Ovary (tissue), 10 donors: Measurements from ENCODE around the gene POU5F1. TPM values are rescaled to one million over a fixed set of nuclear protein-coding genes. Genes with fewer than 3 reads are reported as not detected.
"Not testable (repeated sequence)": the region's sequence is repeated elsewhere in the genome, so short reads cannot be mapped to it uniquely, and the experiment has no call there.

Source experiments
- DNase-seq, 5 donors: peaks; one replicate each; pipeline ENCODE4 v3.0.0-alpha.2; 2019 to 2020
- H3K27ac ChIP-seq, 2 donors: fragments of 200-600 bp; one replicate each; pipeline versions ENCODE4 v1.5.1 to v1.8.0; 2019 to 2022
- H3K27me3 ChIP-seq: fragments of 200-600 bp; one replicate; pipeline ENCODE4 v1.8.0; 2022
- H3K36me3 ChIP-seq: fragments of 200-600 bp; sonication (generic); one replicate; pipeline ENCODE4 v1.5.1; 2019
- H3K4me1 ChIP-seq: one replicate; pipeline ENCODE4 v1.8.1; 2013; ENCODE audit warnings: mild to moderate bottlenecking, moderate library complexity; ENCODE audit not compliant: insufficient read depth
- H3K4me3 ChIP-seq: fragments of 200-600 bp; sonication (generic); one replicate; pipeline ENCODE4 v1.5.1; 2017
- H3K9me3 ChIP-seq, 2 donors: fragments of 200-600 bp in 1 of 2; sonication (generic) in 1 of 2; one replicate each; pipeline versions ENCODE4 v1.5.1 to v1.8.1; 2013 to 2019; ENCODE audit warnings: mild to moderate bottlenecking in 1 of 2, moderate library complexity in 1 of 2
- CTCF ChIP-seq, 3 donors: fragments of 450-650 bp in 2 of 3; fragments of 200-600 bp in 1 of 3; IDR thresholded peaks; one replicate each; pipeline versions ENCODE4 v1.5.1 to v1.8.0; 2016 to 2022; ENCODE audit warnings: antibody characterized with exemption in 3 of 3, mild to moderate bottlenecking in 1 of 3
- EP300 ChIP-seq: sonication (generic); formaldehyde crosslinking; IDR thresholded peaks from one replicate; pipeline ENCODE4 v1.6.1; 2017; ENCODE audit warnings: antibody characterized with exemption
- POLR2A ChIP-seq: fragments of 450-650 bp; IDR thresholded peaks from one replicate; pipeline ENCODE4 v1.6.1; 2017; ENCODE audit warnings: antibody characterized with exemption, mild to moderate bottlenecking, moderate library complexity
- WGBS, 3 donors: extraction: QIAGEN DNeasy Blood & Tissue Kit in 1 of 3; methylation state at CpG; one replicate each; pipeline versions ENCODE4 v1.1.5 to v1.1.7; 2013 to 2017; 5-methylcytosine and 5-hydroxymethylcytosine counted together
- intact Hi-C, 4 donors: fragments of 100-400 bp; cut with DNase I; formaldehyde crosslinking; loops; one replicate each; pipeline versions ENCODE4 v1.11.0 to v1.15.1; 2022 to 2023
- long read RNA-seq, 3 donors: library from polyadenylated mRNA in 2 of 3; unstranded in 2 of 3; transcript quantifications; one replicate each; pipeline ENCODE4 v2.0.0 and lab custom pipeline, GENCODE V29; 2021 to 2026
- polyA plus RNA-seq, 2 donors: library from polyadenylated mRNA; stranded (reverse); fragments of 200-250 nt in 1 of 2; fragments of 350-450 nt in 1 of 2; fragmentation: Illumina TruSeq in 1 of 2; extraction: RNeasy Lipid Tissue Mini Kit (QIAGEN cat#74804) in 1 of 2; gene quantifications; one replicate each; pipeline ENCODE4 v1.2.3, GENCODE V29; 2013 to 2014
- total RNA-seq, 7 donors: library from RNA; depleted of rRNA in 2 of 7; stranded (reverse); fragments of >200 nt in 2 of 7; fragmentation: NEBNext Ultra II Directional in 3 of 7; extraction: Animal tissue kit (Norgen Biotek cat#: 25700) in 3 of 7; gene quantifications; one replicate each; pipeline versions ENCODE4 v1.1.0 to v1.2.4, GENCODE V29; 2016 to 2023
- donor health status: DM: no; HTN: no; CAD: no; lungs with moderate emphysema.
- donor health status: DM: no; HTN: no; CAD: no.
- donor health status: Bipolar disorder and iron deficiency.
- donor health status: DM: yes; HTN: yes; CAD: no.
- donor health status: DM: no; HTN: no; CAD: no.
- donor health status: DM: yes; HTN: yes; CAD: no.

Gene POU5F1
- total RNA-seq (10 to 100 TPM in 1 of 7 donors, 1 to 10 TPM in 3, under 1 TPM in 2, not detected in 1; 0.28 to 61.2 (median 3.6) TPM), polyA plus RNA-seq (under 1 TPM; 0.25 to 0.41 TPM)
- long read RNA-seq, donor 1, result 0 reads
- long read RNA-seq, donor 2, transcript POU5F1-201 (5 exons, 1,420 nt), result major isoform, 52 of 68 reads
- long read RNA-seq, donor 2, partial matches to known transcripts, result 14 of 68 reads
- long read RNA-seq, donor 2, other reads (novel, unspliced or antisense), result 0 of 68 reads
- long read RNA-seq, donor 3, partial matches to known transcripts, result 1 of 8 reads
- long read RNA-seq, donor 3, other reads (novel, unspliced or antisense), result 6 of 8 reads

- DNase-seq, result no peak
- Histone ChIP-seq H3K36me3 (no peaks in the 10 kb centered on the region), H3K4me1 (no peaks in the 10 kb centered on the region), H3K4me3 (no peak within 1 kb of the TSS), H3K9me3 (no peaks in the 10 kb centered on the region), H3K27ac (no peak within 1 kb of the TSS), H3K27me3 (no peaks in the 10 kb centered on the region)
- intact Hi-C loops, result no loop called here
- TF ChIP-seq POLR2A (no peak), EP300 (no peak), CTCF (IDR thresholded peaks at IDR 0.05) (no peak)
- WGBS, 3 donors, result 45 to 51% (median 50%) methylated on average over 9 of the region's 9 CpGs
Observed at GRCh38 chr6:31170600-31170881, at the start of gene POU5F1. Gene POU5F1, minus strand, starts transcription at chr6:31170682. Its CDS starts 62 bp downstream, at chr6:31170620.

- no peaks in the 10 kb centered on the region for H3K4me1 ChIP-seq
- H3K9me3 ChIP-seq, result no peaks in the 10 kb centered on the region
- H3K27me3 ChIP-seq, result no peaks in the 10 kb centered on the region
- H3K27ac ChIP-seq, result no peak overlapping the region
- DNase-seq, result no peak
- H3K4me3 ChIP-seq, result no peak overlapping the region
- intact Hi-C loops, result no loop called here
- H3K36me3 ChIP-seq, result no peaks in the 10 kb centered on the region
- 76 to 91% (median 88%) methylated on average over 7 of the region's 7 CpGs for WGBS, 3 donors
- TF ChIP-seq POLR2A (no peak), EP300 (no peak), CTCF (IDR thresholded peaks at IDR 0.05) (no peak)
Observed at GRCh38 chr6:31216208-31216898, 45.9 kb upstream of the POU5F1 start.

- WGBS, 3 donors, result 50 to 67% (median 61%) methylated on average over 2 of the region's 2 CpGs
- not testable (repeated sequence) for H3K4me1 ChIP-seq
Observed at GRCh38 chr6:31215216-31215615, 44.7 kb upstream of the POU5F1 start.

GRCh38 chr6:31214516-31214915 is 44.0 kb upstream of the POU5F1 start:
- no peaks in the 10 kb centered on the region for H3K27me3 ChIP-seq
- intact Hi-C loops, result no loop called here
- 82 to 93% (median 88%) methylated on average over 1 of the region's 1 CpG for WGBS, 3 donors
- H3K4me1 ChIP-seq, result no peaks in the 10 kb centered on the region
- no peaks in the 10 kb centered on the region for H3K36me3 ChIP-seq
- TF ChIP-seq EP300 (no peak), CTCF (IDR thresholded peaks at IDR 0.05) (no peak), POLR2A (no peak)
- no peak overlapping the region for H3K4me3 ChIP-seq
- H3K27ac ChIP-seq, result no peak overlapping the region
- H3K9me3 ChIP-seq, result no peaks in the 10 kb centered on the region
- DNase-seq, result no peak

More at GRCh38 chr6:31215216-31215615, 44.7 kb upstream of the POU5F1 start:
- DNase-seq, intact Hi-C loops, H3K27me3 ChIP-seq, H3K27ac ChIP-seq, H3K4me3 ChIP-seq, H3K36me3 ChIP-seq, H3K9me3 ChIP-seq: not testable (repeated sequence)
